Stimulated activated CD4-positive, alpha-beta T cell treated with anti-CD3 and anti-CD28 coated beads, Interleukin-4, amount 100 ng/mL, for 48 hours (primary cell): ENCODE data around the gene MALRD1.

Experiments
- DNase-seq, 2 donors: peaks; one replicate each; pipeline ENCODE4 v3.0.0-alpha.2; 2020; ENCODE audit warnings: low read depth in 2 of 2

The MALRD1 gene

GRCh38 chr10:19652750-19653149, 604.1 kb downstream of the MALRD1 start:
- no peak for DNase-seq

- DNase-seq, result no peak
These were observed 605.3 kb downstream of the MALRD1 start for GRCh38 chr10:19653931-19654330.

- no peak for DNase-seq
These were observed 606.0 kb downstream of the MALRD1 start for GRCh38 chr10:19654576-19654975.

DNA sequence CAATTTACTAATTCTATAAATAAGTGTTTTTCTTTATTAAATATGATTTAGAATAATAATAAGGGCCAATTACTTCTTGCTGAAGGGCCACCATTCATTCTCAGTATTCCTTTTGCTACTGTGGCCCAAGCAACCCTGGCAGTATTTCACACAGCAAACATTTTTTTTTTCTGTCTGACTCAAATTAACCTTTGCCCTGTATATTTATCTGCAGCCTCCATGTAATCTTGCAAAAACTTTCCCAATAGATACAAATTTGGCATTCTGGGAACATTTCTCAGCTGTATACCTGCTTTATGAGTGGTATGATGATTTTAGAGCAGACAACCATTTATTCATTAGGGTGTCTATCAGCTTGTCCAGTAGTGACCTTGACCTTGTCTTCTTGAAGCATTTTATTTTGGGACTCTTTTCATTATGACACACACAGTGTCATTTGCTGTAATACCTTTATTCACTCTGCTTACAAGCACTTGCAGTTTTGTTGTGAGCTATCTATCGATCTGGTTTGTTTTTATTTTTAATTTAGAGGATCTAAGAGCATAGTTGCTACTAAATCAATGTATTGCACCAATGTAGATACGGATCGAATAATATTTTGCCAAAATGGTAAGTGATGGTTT, 607.9 kb downstream of the MALRD1 start:
- no peak for DNase-seq

- no peak for DNase-seq
These were observed 609.5 kb downstream of the MALRD1 start for GRCh38 chr10:19658131-19658530.

GRCh38 chr10:19658622-19659233, 610.1 kb downstream of the MALRD1 start:
- no peak for DNase-seq

- no peak for DNase-seq
These were observed 611.5 kb downstream of the MALRD1 start for GRCh38 chr10:19659920-19660655.

DNA sequence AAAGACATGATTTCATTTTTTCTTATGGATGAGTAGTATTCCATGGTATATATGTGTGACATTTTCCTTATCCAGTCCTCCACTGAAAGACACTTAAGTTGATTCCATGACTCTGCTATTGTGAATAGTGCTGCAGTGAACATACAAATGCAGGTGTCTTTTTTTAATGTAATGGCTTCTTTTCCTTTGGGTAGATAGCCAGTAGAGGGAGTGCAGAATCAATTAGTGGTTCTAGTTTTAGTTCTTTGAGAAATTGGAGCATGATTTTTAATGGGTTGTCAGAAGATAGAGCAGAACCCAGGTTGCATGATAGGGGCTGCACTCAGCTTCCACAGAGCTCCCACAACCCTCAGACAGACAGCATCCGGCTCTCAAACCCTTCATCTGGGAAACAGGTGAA, 614.7 kb downstream of the MALRD1 start:
- no peak for DNase-seq

- DNase-seq, result no peak
These were observed 619.5 kb downstream of the MALRD1 start for GRCh38 chr10:19668116-19668515.

DNA sequence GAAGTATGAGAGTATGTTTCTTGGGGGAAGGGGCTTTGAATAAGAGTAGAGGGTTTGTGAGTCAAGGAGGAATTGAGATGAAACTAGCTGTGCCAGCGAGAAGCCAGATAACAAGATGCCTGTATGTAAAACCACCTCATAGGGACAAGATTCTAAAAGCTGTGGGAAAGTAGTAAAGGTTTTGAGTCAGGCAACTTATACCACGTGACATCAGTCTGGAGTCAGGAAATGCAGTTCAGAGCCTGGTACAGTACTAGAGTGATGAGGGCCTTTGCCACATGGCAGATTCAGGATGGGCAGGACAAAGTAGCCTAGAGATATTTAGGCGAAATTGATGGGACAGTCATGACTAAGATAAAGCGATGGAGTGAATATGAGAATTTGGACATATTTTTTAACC, 627.5 kb downstream of the MALRD1 start:
- no peak for DNase-seq

GRCh38 chr10:19683356-19683755, 634.8 kb downstream of the MALRD1 start:
- no peak for DNase-seq

DNA sequence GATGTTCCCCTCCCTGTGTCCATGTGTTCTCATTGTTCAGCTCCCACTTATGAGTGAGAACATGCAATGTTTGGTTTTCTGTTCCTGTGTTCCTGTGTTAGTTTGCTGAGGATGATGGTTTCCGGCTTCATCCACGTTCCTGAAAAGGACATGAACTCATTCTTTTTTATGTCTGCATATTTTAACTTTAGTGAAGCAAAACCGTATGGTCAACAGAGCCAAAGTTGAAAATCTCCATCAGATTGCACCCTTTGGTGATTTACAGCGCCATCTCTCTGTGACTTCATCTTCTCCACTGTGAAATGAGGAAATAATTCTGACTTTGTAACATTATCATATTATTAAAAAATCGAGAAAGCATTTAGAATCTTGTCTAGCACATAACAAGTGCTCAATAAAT, 635.4 kb downstream of the MALRD1 start:
- no peak for DNase-seq

DNA sequence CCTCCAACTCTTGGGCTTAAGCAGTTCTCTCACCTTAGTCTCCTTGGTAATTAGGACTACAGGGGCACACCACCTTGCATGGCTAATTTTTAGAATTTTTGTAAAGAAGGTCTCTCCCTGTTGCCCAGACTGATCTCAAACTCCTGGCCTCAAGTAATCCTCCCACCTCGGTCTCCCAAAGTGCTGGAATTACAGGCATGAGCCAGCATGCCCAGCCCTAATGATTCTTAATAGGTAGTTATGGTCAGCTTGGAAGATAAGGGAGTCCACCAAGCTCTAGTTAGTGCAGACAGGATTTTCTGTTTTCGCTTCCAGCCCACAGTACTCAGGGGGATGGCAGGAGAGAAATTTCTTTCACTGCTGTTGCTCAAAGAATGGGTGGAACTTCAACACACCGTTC, 639.7 kb downstream of the MALRD1 start:
- no peak for DNase-seq

DNA sequence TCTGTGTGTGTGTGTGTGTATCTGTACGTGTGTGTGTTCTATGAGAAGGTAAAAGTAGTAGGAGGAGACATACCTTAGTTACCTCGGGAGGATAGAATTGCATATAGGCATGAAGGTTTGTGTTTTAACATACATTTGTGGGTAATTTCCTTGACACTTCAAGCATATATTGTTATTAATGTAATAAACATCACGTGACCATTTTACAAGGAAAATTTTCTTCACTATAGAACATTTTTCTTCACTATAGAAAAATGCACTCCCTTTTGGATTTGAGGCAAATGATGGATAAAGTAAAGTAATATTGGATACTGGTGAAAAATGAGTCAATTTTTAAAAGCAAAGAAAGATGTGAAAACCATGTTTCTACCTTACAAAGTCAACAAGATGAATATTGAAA, 640.6 kb downstream of the MALRD1 start:
- no peak for DNase-seq

DNA sequence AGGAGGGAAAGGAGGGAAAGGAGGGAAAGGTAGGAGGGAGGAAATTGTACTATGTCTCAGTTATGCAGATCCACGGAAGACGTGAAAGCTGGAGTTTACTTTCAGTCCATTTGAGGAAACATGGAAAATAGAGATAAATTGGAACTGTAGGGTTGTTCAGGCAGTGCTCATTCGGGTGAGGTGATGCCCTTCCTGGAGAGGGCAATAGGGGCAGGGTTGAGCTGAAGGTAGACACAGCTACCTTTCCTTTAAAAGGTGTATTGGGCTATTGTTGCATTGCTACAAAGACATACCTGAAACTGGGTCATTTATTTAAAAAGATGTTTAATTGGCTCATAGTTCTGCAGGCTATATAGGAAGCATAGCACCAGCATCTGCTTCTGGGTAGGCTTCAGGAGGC, 650.7 kb downstream of the MALRD1 start:
- DNase-seq, result no peak

GRCh38 chr10:19701427-19702052, 652.9 kb downstream of the MALRD1 start:
- DNase-seq, result no peak

- no peak for DNase-seq
These were observed 653.6 kb downstream of the MALRD1 start for GRCh38 chr10:19702215-19702614.

DNA sequence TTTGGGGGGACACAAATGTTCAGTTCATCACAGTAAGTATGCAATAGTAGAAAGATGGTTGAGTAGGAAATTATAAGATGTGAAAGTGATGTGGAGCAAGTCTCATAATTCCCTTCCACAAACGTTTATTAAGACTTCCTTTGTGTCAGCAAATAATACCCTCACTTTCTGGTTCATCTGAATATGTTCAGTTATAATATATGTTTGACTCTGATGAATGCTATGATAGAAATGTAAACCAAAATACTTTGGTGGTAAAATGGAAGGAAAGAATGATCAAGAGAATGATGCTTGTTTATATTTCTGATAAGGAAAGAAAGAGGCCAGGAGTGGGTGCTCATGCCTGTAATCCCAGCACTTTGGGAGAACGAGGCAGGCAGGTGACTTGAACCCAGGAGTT, 655.9 kb downstream of the MALRD1 start:
- DNase-seq, result no peak

- no peak for DNase-seq
These were observed 656.6 kb downstream of the MALRD1 start for GRCh38 chr10:19705250-19705649.

DNA sequence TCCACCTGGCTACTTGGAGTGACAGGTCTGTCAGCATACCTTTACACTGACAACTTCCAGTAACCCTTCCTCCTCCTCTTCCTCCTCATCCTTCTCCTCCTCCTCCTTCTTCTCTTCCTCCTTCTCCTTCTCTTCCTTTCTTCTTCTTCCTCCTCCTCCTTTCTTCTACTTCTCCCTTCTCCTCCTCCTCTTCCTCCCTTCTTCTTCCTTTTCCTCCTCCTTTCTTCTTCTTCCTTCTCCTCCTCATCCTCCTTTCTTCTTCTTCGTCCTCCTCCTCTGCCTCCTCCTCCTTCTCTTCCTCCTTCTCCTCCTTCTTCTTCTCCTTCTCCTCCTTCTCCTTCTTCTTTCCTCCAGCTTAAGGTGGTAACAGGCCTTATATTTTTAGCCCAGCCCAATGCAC, 658.3 kb downstream of the MALRD1 start:
- DNase-seq, result no peak

- no peak for DNase-seq
These were observed 658.8 kb downstream of the MALRD1 start for GRCh38 chr10:19707376-19707775.

GRCh38 chr10:19708031-19708430, 659.4 kb downstream of the MALRD1 start:
- no peak for DNase-seq

GRCh38 chr10:19710600-19710999, 662.0 kb downstream of the MALRD1 start:
- DNase-seq, result no peak
